Trophoblast cell (in vitro differentiated cells and primary cell): ENCODE results near the gene TMC8.

Experiments
- DNase-seq, 2 donors: peaks; one replicate each; pipeline ENCODE4 v3.0.0-alpha.2; 2016
- H2AFZ ChIP-seq: 2 replicates; pipeline ENCODE4 v1.6.1; 2013; ENCODE audit warnings: low read length, moderate library complexity, mild to moderate bottlenecking; ENCODE audit not compliant: insufficient read depth, poor library complexity
- H2AK5ac ChIP-seq: 2 replicates; pipeline ENCODE4 v1.6.1; 2013; ENCODE audit warnings: mild to moderate bottlenecking, low read length
- H2BK120ac ChIP-seq: 2 replicates; pipeline ENCODE4 v1.6.1; 2013; ENCODE audit warnings: low read length, mild to moderate bottlenecking, moderate library complexity; ENCODE audit not compliant: insufficient read depth, poor library complexity
- H2BK12ac ChIP-seq: 2 replicates; pipeline ENCODE4 v1.6.1; 2013; ENCODE audit warnings: mild to moderate bottlenecking, low read length, moderate library complexity
- H2BK5ac ChIP-seq: 2 replicates; pipeline ENCODE4 v1.6.1; 2013; ENCODE audit warnings: low read length, low read depth, moderate library complexity, mild to moderate bottlenecking; ENCODE audit not compliant: poor library complexity
- H3K14ac ChIP-seq: 2 replicates; pipeline ENCODE4 v1.6.1; 2013; ENCODE audit warnings: mild to moderate bottlenecking, low read length
- H3K18ac ChIP-seq: 2 replicates; pipeline ENCODE4 v1.6.1; 2013; ENCODE audit warnings: mild to moderate bottlenecking, low read length
- H3K23ac ChIP-seq: 2 replicates; pipeline ENCODE4 v1.6.1; 2013; ENCODE audit warnings: low read length
- H3K27ac ChIP-seq: 2 replicates; pipeline ENCODE4 v1.5.1; 2013; ENCODE audit warnings: low read depth, mild to moderate bottlenecking, inconsistent platforms, low read length, moderate library complexity
- H3K27me3 ChIP-seq: 2 replicates; pipeline ENCODE4 v1.6.1; 2013; ENCODE audit warnings: inconsistent platforms, mild to moderate bottlenecking, low read length, moderate library complexity; ENCODE audit not compliant: insufficient read depth
- H3K36me3 ChIP-seq, 2 experiments: 1 replicate in 1 of 2; 2 replicates in 1 of 2; pipeline ENCODE4 v1.6.1; 2013; ENCODE audit warnings: low read length in 2 of 2, mild to moderate bottlenecking in 2 of 2, moderate library complexity in 1 of 2; ENCODE audit not compliant: insufficient read depth in 2 of 2, control insufficient read depth in 1 of 2
- H3K4ac ChIP-seq: 2 replicates; pipeline ENCODE4 v1.6.1; 2013; ENCODE audit warnings: low read depth, mild to moderate bottlenecking, low read length, moderate library complexity
- H3K4me1 ChIP-seq, 2 experiments: 1 replicate in 1 of 2; 2 replicates in 1 of 2; pipeline ENCODE4 v1.6.1; 2013; ENCODE audit warnings: low read length in 2 of 2, mild to moderate bottlenecking in 2 of 2, moderate library complexity in 1 of 2; ENCODE audit not compliant: insufficient read depth in 2 of 2, control insufficient read depth in 1 of 2
- H3K4me2 ChIP-seq: 2 replicates; pipeline ENCODE4 v1.6.1; 2013; ENCODE audit warnings: inconsistent platforms, mild to moderate bottlenecking, low read length, moderate library complexity
- H3K4me3 ChIP-seq: 2 replicates; pipeline ENCODE4 v1.5.1; 2013; ENCODE audit warnings: mild to moderate bottlenecking, low read depth, low read length, inconsistent platforms
- H3K79me1 ChIP-seq: one replicate; pipeline ENCODE4 v1.6.1; 2013; ENCODE audit warnings: low read length
- H3K79me2 ChIP-seq: 2 replicates; pipeline ENCODE4 v1.6.1; 2013; ENCODE audit warnings: low read length, mild to moderate bottlenecking; ENCODE audit not compliant: control insufficient read depth, insufficient read depth, poor library complexity
- H3K9ac ChIP-seq: 2 replicates; pipeline ENCODE4 v1.6.1; 2013; ENCODE audit warnings: mild to moderate bottlenecking, low read length
- H3K9me3 ChIP-seq: 2 replicates; pipeline ENCODE4 v1.6.1; 2013; ENCODE audit warnings: low read depth, mild to moderate bottlenecking, control low read depth, inconsistent platforms, low read length; ENCODE audit not compliant: insufficient read depth
- H4K12ac ChIP-seq: 2 replicates; pipeline ENCODE4 v1.6.1; 2013; ENCODE audit warnings: low read depth, mild to moderate bottlenecking, low read length, moderate library complexity
- H4K8ac ChIP-seq: 2 replicates; pipeline ENCODE4 v1.6.1; 2013; ENCODE audit warnings: low read depth, mild to moderate bottlenecking, low read length, moderate library complexity
- H4K91ac ChIP-seq: one replicate; pipeline ENCODE4 v1.6.1; 2013; ENCODE audit warnings: low read depth, mild to moderate bottlenecking, low read length, moderate library complexity
- WGBS: extraction: QIAGEN DNeasy Blood & Tissue Kit; methylation state at CpG from one replicate; pipeline ENCODE4 v1.1.7; 2013; ENCODE audit warnings: missing lambda C conversion rate; ENCODE audit not compliant: insufficient read length, insufficient coverage; ENCODE audit errors: extremely low coverage; 5-methylcytosine and 5-hydroxymethylcytosine counted together

The TMC8 gene

GRCh38 chr17:78116411-78116810, 14.2 kb upstream of the TMC8 start:
- Histone ChIP-seq H2BK120ac (no peak overlapping the region), H2BK12ac (no peak overlapping the region), H4K8ac (no peak overlapping the region), H3K79me2 (no peaks in the 10 kb centered on the region), H2AFZ (no peak overlapping the region), H3K14ac (no peak overlapping the region), H3K4me3 (no peak overlapping the region), H3K23ac (no peak overlapping the region), H3K4ac (no peak overlapping the region), H2BK5ac (no peak overlapping the region), H3K4me1 (no peaks in the 10 kb centered on the region), H3K4me2 (no peak overlapping the region), H3K9me3 (peaks cover 2% of the 10 kb centered on the region), H3K79me1 (no peaks in the 10 kb centered on the region), H4K12ac (no peak overlapping the region), H3K27me3 (no peaks in the 10 kb centered on the region), H4K91ac (no peak overlapping the region), H2AK5ac (no peak overlapping the region), H3K27ac (no peak overlapping the region), H3K9ac (no peak overlapping the region), H3K36me3 (peaks cover 57 to 61% of the 10 kb centered on the region in 2 experiments), H3K18ac (no peak overlapping the region)
- no peak for DNase-seq
- no CpG with 5 or more reads among the region's 9 CpGs for WGBS

GRCh38 chr17:78117027-78117981, 13.3 kb upstream of the TMC8 start:
- H3K4ac ChIP-seq, result no peak overlapping the region
- no peak overlapping the region for H2AFZ ChIP-seq
- no CpG with 5 or more reads among the region's 41 CpGs for WGBS
- no peak overlapping the region for H3K18ac ChIP-seq
- H3K4me3 ChIP-seq, result no peak overlapping the region
- no peak overlapping the region for H4K91ac ChIP-seq
- peaks cover 56 to 61% of the 10 kb centered on the region in 2 experiments for H3K36me3 ChIP-seq
- H4K8ac ChIP-seq, result no peak overlapping the region
- H3K79me2 ChIP-seq, result no peaks in the 10 kb centered on the region
- DNase-seq, result peak in 1 of 2 donors; percentile 41
- peaks cover 2% of the 10 kb centered on the region for H3K9me3 ChIP-seq
- H3K23ac ChIP-seq, result no peak overlapping the region
- no peak overlapping the region for H3K9ac ChIP-seq
- H3K4me1 ChIP-seq, result no peaks in the 10 kb centered on the region
- H3K79me1 ChIP-seq, result no peaks in the 10 kb centered on the region
- H2BK12ac ChIP-seq, result no peak overlapping the region
- no peaks in the 10 kb centered on the region for H3K27me3 ChIP-seq
- no peak overlapping the region for H3K4me2 ChIP-seq
- no peak overlapping the region for H2BK5ac ChIP-seq
- H2AK5ac ChIP-seq, result no peak overlapping the region
- H3K27ac ChIP-seq, result no peak overlapping the region
- H2BK120ac ChIP-seq, result no peak overlapping the region
- no peak overlapping the region for H3K14ac ChIP-seq
- H4K12ac ChIP-seq, result no peak overlapping the region

DNA sequence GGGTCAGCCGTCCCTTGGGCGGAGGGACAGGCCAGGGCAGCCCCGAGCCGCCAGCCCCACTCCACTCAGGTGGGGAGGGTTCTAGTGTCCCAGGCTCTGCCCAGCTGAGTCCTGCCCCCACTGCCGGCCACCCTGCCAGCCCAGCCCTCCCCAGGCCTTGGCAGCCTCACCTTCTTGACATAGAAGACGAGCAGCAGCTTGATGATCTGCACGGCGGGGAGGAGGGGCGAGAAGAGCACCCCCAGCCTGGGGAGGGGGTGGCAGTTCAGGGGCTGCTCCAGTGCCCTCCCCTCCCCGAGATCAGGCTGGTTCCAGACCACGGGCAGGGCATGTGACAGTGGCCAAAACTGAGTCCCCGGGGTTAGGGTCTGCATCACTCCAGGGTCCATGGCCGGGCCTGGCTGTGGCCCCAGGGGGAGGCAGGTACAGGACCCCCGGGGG, 11.8 kb upstream of the TMC8 start:
- Histone ChIP-seq H3K23ac (no peak overlapping the region), H2BK120ac (no peak overlapping the region), H2BK5ac (no peak overlapping the region), H3K36me3 (peaks cover 65 to 67% of the 10 kb centered on the region in 2 experiments), H3K4me2 (no peak overlapping the region), H3K9ac (no peak overlapping the region), H3K27ac (no peak overlapping the region), H4K8ac (no peak overlapping the region), H3K4ac (no peak overlapping the region), H2AFZ (no peak overlapping the region), H2AK5ac (no peak overlapping the region), H3K27me3 (no peaks in the 10 kb centered on the region), H4K91ac (no peak overlapping the region), H3K79me1 (no peaks in the 10 kb centered on the region), H3K79me2 (no peaks in the 10 kb centered on the region), H2BK12ac (no peak overlapping the region), H3K14ac (no peak overlapping the region), H4K12ac (no peak overlapping the region), H3K18ac (no peak overlapping the region), H3K4me1 (no peaks in the 10 kb centered on the region), H3K4me3 (no peak overlapping the region), H3K9me3 (peaks cover 2% of the 10 kb centered on the region)
- no CpG with 5 or more reads among the region's 14 CpGs for WGBS
- DNase-seq, result no peak

DNA sequence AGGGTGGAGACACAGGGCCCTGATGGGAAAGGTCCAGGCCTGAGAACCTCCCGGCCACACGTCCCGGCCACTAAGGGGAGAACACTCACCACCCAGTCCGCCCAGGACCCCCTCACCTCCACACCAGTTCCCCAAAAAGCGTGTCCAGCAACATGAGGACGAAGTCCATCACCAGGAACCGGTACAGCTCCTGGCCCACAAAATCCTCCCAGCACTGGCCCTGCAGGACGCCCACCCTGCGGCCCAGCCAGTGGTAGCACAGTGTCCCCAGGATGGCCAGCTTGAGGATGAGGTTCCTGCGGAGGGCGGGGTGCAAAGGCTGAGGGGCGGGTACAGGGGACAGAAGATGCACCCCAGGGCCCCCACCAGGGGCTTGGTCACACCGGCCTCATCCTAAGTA, 10.0 kb upstream of the TMC8 start:
- Histone ChIP-seq H2BK120ac (no peak overlapping the region), H3K4me2 (no peak overlapping the region), H3K4ac (no peak overlapping the region), H4K8ac (no peak overlapping the region), H2AK5ac (no peak overlapping the region), H3K9ac (no peak overlapping the region), H3K79me2 (no peaks in the 10 kb centered on the region), H2AFZ (no peak overlapping the region), H4K91ac (no peak overlapping the region), H3K23ac (no peak overlapping the region), H3K14ac (no peak overlapping the region), H2BK12ac (no peak overlapping the region), H3K9me3 (peaks cover 2% of the 10 kb centered on the region), H3K79me1 (no peaks in the 10 kb centered on the region), H3K18ac (no peak overlapping the region), H4K12ac (no peak overlapping the region), H3K27me3 (no peaks in the 10 kb centered on the region), H3K27ac (no peak overlapping the region), H3K4me1 (no peaks in the 10 kb centered on the region), H2BK5ac (no peak overlapping the region), H3K4me3 (no peak overlapping the region), H3K36me3 (peaks cover 71 to 74% of the 10 kb centered on the region in 2 experiments)
- DNase-seq, result no peak
- no CpG with 5 or more reads among the region's 13 CpGs for whole genome bisulfite sequencing
